Kidney (tissue), 14 donors: ENCODE results near the gene IGSF8. TPM values are rescaled to one million over a fixed set of nuclear protein-coding genes. Genes with fewer than 3 reads are reported as not detected.
A peak's percentile ranks its signal among the peaks of the same experiment; 100 is the strongest.

Experiments used
- DNase-seq, 5 donors: peaks; one replicate each; pipeline ENCODE4 v3.0.0-alpha.2; 2013 to 2020
- FAIRE-seq: peaks from 2 replicates; lab custom pipeline; 2012; peaks lifted over from hg19 to GRCh38; lab: Jason Lieb, UNC
- H3K27ac ChIP-seq, 2 donors: one replicate each; pipeline ENCODE4 v1.7.0; 2013; ENCODE audit warnings: low read depth in 2 of 2, low read length in 2 of 2, inconsistent platforms in 1 of 2
- H3K27me3 ChIP-seq: one replicate; pipeline ENCODE4 v1.7.1; 2013; ENCODE audit warnings: low read length, inconsistent platforms; ENCODE audit not compliant: control insufficient read depth, insufficient read depth
- H3K36me3 ChIP-seq, 3 donors: one replicate each; pipeline versions ENCODE4 v1.7.0 to v1.7.1; 2013; ENCODE audit warnings: low read length in 3 of 3, control low read depth in 1 of 3, inconsistent platforms in 1 of 3; ENCODE audit not compliant: insufficient read depth in 3 of 3, control insufficient read depth in 2 of 3
- H3K4me1 ChIP-seq, 3 donors: one replicate each; pipeline versions ENCODE4 v1.7.0 to v1.7.1; 2013; ENCODE audit warnings: low read length in 3 of 3, inconsistent platforms in 1 of 3, low read depth in 1 of 3; ENCODE audit not compliant: control insufficient read depth in 2 of 3, insufficient read depth in 2 of 3
- H3K4me3 ChIP-seq, 3 donors: one replicate each; pipeline versions ENCODE4 v1.7.0 to v1.8.1; 2013; ENCODE audit warnings: low read length in 3 of 3, control low read depth in 1 of 3, inconsistent platforms in 1 of 3
- H3K9ac ChIP-seq, 3 donors: one replicate each; pipeline versions ENCODE4 v1.7.0 to v1.7.1; 2013; ENCODE audit warnings: low read length in 3 of 3, control low read depth in 1 of 3, inconsistent platforms in 1 of 3
- H3K9me3 ChIP-seq, 3 donors: one replicate each; pipeline versions ENCODE4 v1.7.0 to v1.7.1; 2013; ENCODE audit warnings: low read length in 3 of 3, control low read depth in 1 of 3, inconsistent platforms in 1 of 3; ENCODE audit not compliant: control insufficient read depth in 2 of 3, insufficient read depth in 1 of 3
- intact Hi-C: fragments of 100-400 bp; cut with DNase I; formaldehyde crosslinking; loops from one replicate; pipeline ENCODE4 v1.11.1; 2022
- polyA plus RNA-seq: library from polyadenylated mRNA; stranded (reverse); fragments of 350-450 nt; fragmentation: Illumina TruSeq; extraction: RNeasy Lipid Tissue Mini Kit (QIAGEN cat#74804); gene quantifications from one replicate; pipeline ENCODE4 v1.2.3, GENCODE V29; 2014; ENCODE audit warnings: low read depth, low replicate concordance; ENCODE audit not compliant: insufficient read depth
- total RNA-seq: library from RNA; stranded (reverse); fragmentation: NEBNext Ultra II Directional; extraction: Animal tissue kit (Norgen Biotek cat#: 25700); gene quantifications from one replicate; pipeline ENCODE4 v1.2.1, GENCODE V29; 2021
- TF ChIP-seq, protein P1 (sequence below): IDR thresholded peaks from 3 replicates; pipeline ENCODE4 v1.5.1; 2012; ENCODE audit warnings: mild to moderate bottlenecking, moderate library complexity, borderline replicate concordance; ENCODE audit not compliant: insufficient read depth; ENCODE audit errors: extremely low read depth
- donor health status: control.
- donor health status: control.
- donor health status: control.
- donor health status: control.
- donor health status: control.
- donor health status: DM: yes; HTN: yes; CAD: no.
- donor health status: Normal renal cell carcinoma (clear cell type).

The IGSF8 gene
- total and polyA plus RNA-seq, 2 donors from 2014 or later, result 40.9 to 47.0 TPM

DNA sequence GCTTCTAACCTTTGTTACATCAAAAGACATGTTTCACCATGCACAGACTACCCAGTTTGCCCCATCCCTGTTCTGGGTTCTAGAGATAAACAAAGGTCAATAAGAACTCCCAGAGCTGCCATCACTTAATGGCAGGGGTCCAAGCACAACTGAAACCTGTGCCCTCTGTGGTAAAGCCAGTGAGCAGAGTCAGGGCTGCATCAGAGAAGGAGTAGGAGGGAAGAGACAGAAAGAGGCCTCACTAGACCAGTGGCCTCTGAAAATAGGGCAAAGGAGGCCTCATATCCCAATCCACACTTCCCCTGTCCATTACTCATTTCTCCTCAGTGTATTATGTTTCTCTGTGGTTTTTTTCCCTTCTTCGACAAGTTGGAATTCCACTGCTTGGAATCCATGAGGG is 27.3 kb upstream of the IGSF8 start:
- Histone ChIP-seq H3K36me3 (no peaks in the 10 kb centered on the region), H3K27me3 (no peaks in the 10 kb centered on the region), H3K27ac (no peak overlapping the region), H3K4me1 (no peaks in the 10 kb centered on the region), H3K9ac (no peak overlapping the region), H3K4me3 (no peak overlapping the region), H3K9me3 (no peaks in the 10 kb centered on the region)
- TF ChIP-seq, protein P1, sequence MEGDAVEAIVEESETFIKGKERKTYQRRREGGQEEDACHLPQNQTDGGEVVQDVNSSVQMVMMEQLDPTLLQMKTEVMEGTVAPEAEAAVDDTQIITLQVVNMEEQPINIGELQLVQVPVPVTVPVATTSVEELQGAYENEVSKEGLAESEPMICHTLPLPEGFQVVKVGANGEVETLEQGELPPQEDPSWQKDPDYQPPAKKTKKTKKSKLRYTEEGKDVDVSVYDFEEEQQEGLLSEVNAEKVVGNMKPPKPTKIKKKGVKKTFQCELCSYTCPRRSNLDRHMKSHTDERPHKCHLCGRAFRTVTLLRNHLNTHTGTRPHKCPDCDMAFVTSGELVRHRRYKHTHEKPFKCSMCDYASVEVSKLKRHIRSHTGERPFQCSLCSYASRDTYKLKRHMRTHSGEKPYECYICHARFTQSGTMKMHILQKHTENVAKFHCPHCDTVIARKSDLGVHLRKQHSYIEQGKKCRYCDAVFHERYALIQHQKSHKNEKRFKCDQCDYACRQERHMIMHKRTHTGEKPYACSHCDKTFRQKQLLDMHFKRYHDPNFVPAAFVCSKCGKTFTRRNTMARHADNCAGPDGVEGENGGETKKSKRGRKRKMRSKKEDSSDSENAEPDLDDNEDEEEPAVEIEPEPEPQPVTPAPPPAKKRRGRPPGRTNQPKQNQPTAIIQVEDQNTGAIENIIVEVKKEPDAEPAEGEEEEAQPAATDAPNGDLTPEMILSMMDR, result no peak
- peak in 1 of 5 donors; percentile 2 for DNase-seq
- intact Hi-C loops, result no loop called here
- FAIRE-seq, result no peak

- no peak overlapping the region for H3K9ac ChIP-seq
- H3K27me3 ChIP-seq, result no peaks in the 10 kb centered on the region
- H3K4me3 ChIP-seq, result no peak overlapping the region
- intact Hi-C loops, result no loop called here
- DNase-seq (peak in 1 of 5 donors; percentile 32), FAIRE-seq (no peak)
- H3K36me3 ChIP-seq, result no peaks in the 10 kb centered on the region
- TF ChIP-seq, protein P1, result no peak
- no peaks in the 10 kb centered on the region for H3K9me3 ChIP-seq
- H3K27ac ChIP-seq, result no peak overlapping the region
- H3K4me1 ChIP-seq, result no peaks in the 10 kb centered on the region
Observed at GRCh38 chr1:160124705-160125478, 26.5 kb upstream of the IGSF8 start.

GRCh38 chr1:160123726-160124125 is 25.3 kb upstream of the IGSF8 start:
- Histone ChIP-seq H3K27ac (no peak overlapping the region), H3K4me1 (no peaks in the 10 kb centered on the region), H3K9me3 (no peaks in the 10 kb centered on the region), H3K36me3 (no peaks in the 10 kb centered on the region), H3K4me3 (no peak overlapping the region), H3K27me3 (no peaks in the 10 kb centered on the region), H3K9ac (no peak overlapping the region)
- intact Hi-C loops, result no loop called here
- FAIRE-seq (no peak), DNase-seq (peak in 1 of 5 donors; percentile 20)
- TF ChIP-seq, protein P1, result no peak
